Stimulated activated CD8-positive, alpha-beta memory T cell treated with anti-CD3 and anti-CD28 coated beads, Interleukin-15, amount 100 ng/mL, for 1 hour (primary cell): ENCODE data around the gene CDHR3.

ENCODE experiments used
- DNase-seq: peaks from one replicate; pipeline ENCODE4 v3.0.0-alpha.2; 2020; ENCODE audit warnings: low read depth

CDHR3 gene

GRCh38 chr7:106052681-106053080, 89.6 kb downstream of the CDHR3 start:
- DNase-seq, result no peak

- no peak for DNase-seq
Measured at GRCh38 chr7:106053109-106053508, 90.0 kb downstream of the CDHR3 start.

GRCh38 chr7:106054156-106054910, 91.3 kb downstream of the CDHR3 start:
- DNase-seq, result no peak

GRCh38 chr7:106054971-106055532, 92.0 kb downstream of the CDHR3 start:
- no peak for DNase-seq

GRCh38 chr7:106056513-106057203, 93.6 kb downstream of the CDHR3 start:
- DNase-seq, result peak; percentile 41

- DNase-seq, result no peak
Measured at GRCh38 chr7:106057204-106057961, 94.3 kb downstream of the CDHR3 start.

GRCh38 chr7:106057962-106058927, 95.2 kb downstream of the CDHR3 start:
- DNase-seq, result no peak

- DNase-seq, result no peak
Measured at GRCh38 chr7:106058928-106059324, 95.9 kb downstream of the CDHR3 start.

- DNase-seq, result no peak
Measured at GRCh38 chr7:106059556-106059955, 96.5 kb downstream of the CDHR3 start.

GRCh38 chr7:106060394-106060920, 97.4 kb downstream of the CDHR3 start:
- no peak for DNase-seq

- DNase-seq, result no peak
Measured at GRCh38 chr7:106061301-106061979, 98.4 kb downstream of the CDHR3 start.

GRCh38 chr7:106062006-106062405, 98.9 kb downstream of the CDHR3 start:
- no peak for DNase-seq

- no peak for DNase-seq
Measured at GRCh38 chr7:106062521-106062931, 99.5 kb downstream of the CDHR3 start.

- no peak for DNase-seq
Measured at GRCh38 chr7:106063024-106063423, 100.0 kb downstream of the CDHR3 start.

GRCh38 chr7:106063692-106064091, 100.6 kb downstream of the CDHR3 start:
- no peak for DNase-seq

GRCh38 chr7:106064316-106064715, 101.3 kb downstream of the CDHR3 start:
- DNase-seq, result no peak

- no peak for DNase-seq
Measured at GRCh38 chr7:106064771-106065574, 101.9 kb downstream of the CDHR3 start.

GRCh38 chr7:106065575-106066500, 102.8 kb downstream of the CDHR3 start:
- no peak for DNase-seq
